Measurements from ENCODE around the gene TMPRSS4.

DNA sequence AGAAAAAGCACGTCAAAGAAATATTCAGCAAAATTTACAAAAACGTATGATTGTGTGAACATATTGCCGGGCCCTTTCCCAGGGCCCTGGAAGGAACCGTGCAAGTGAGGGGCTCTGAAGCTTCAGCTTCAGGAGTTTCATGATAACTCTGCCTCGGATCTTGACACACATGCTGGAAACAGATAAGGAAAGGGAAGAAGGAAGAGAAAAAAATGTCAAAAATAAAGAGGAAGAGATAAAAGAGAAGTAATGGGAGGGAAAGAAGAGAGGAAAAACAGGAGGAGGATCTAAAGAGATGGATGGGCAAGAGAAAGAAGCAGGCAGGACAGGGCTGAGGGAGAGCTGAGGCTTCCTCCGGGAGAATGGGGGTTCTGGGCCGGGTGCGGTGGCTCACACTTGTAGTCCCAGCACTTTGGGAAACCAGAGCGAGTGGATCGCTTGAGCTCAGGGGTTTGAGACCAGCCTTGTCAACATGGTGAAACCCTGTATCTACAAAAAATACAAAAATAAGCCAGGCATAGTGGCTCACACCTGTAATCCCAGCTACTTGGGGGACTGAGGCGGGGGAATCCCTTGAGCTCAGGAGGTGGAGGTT lies 2.7 kb upstream of the TMPRSS4 start:
- TF ChIP-seq POLR2A (IDR thresholded peaks at IDR 0.05) (no peak), EP300 (IDR thresholded peaks at IDR 0.05) (no peak)
- TF ChIP-seq, protein P1, sequence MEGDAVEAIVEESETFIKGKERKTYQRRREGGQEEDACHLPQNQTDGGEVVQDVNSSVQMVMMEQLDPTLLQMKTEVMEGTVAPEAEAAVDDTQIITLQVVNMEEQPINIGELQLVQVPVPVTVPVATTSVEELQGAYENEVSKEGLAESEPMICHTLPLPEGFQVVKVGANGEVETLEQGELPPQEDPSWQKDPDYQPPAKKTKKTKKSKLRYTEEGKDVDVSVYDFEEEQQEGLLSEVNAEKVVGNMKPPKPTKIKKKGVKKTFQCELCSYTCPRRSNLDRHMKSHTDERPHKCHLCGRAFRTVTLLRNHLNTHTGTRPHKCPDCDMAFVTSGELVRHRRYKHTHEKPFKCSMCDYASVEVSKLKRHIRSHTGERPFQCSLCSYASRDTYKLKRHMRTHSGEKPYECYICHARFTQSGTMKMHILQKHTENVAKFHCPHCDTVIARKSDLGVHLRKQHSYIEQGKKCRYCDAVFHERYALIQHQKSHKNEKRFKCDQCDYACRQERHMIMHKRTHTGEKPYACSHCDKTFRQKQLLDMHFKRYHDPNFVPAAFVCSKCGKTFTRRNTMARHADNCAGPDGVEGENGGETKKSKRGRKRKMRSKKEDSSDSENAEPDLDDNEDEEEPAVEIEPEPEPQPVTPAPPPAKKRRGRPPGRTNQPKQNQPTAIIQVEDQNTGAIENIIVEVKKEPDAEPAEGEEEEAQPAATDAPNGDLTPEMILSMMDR (IDR thresholded peaks at IDR 0.05): no peak
